ENCODE data around the gene KIF6. TPM values are rescaled to one million over a fixed set of nuclear protein-coding genes. Genes with fewer than 3 reads are reported as not detected.

KIF6 gene
- total RNA-seq, 2 donors from 2014 or later = 0.46 TPM; not detected in 1

- DNase-seq (no peak), ATAC-seq (replicated peaks in 1 of 2) (no peak)
- Mint-ChIP-seq H3K4me3 (no peak overlapping the region), H3K27me3 (ENCODE audit: low read depth) (peaks cover 22% of the 10 kb centered on the region), H3K9me3 (peaks cover 0 to 3% of the 10 kb centered on the region in 2 donors), H3K4me1 (ENCODE audit: low read depth) (peaks cover 6% of the 10 kb centered on the region), H3K27ac (no peak overlapping the region), H3K36me3 (ENCODE audit: insufficient read depth in 2 of 2) (no peaks in the 10 kb centered on the region)
Observed at GRCh38 chr6:39476151-39476550, 249.1 kb downstream of the KIF6 start.

GRCh38 chr6:39471954-39472659 lies 253.1 kb downstream of the KIF6 start:
- ATAC-seq (replicated peaks in 1 of 2) = no peak
- H3K4me3 Mint-ChIP-seq = peak overlapping the region in 1 of 2 donors; percentile 13
- H3K4me1 Mint-ChIP-seq (ENCODE audit: low read depth) = peaks cover 6% of the 10 kb centered on the region
- no peaks in the 10 kb centered on the region for H3K27me3 Mint-ChIP-seq (ENCODE audit: low read depth)
- H3K36me3 Mint-ChIP-seq (ENCODE audit: insufficient read depth in 2 of 2) = no peaks in the 10 kb centered on the region
- peaks cover 2% of the 10 kb centered on the region in 2 donors for H3K9me3 Mint-ChIP-seq
- H3K27ac Mint-ChIP-seq = no peak overlapping the region
- DNase-seq = no peak

GRCh38 chr6:39470506-39470905 lies 254.7 kb downstream of the KIF6 start:
- no peak overlapping the region for H3K4me3 Mint-ChIP-seq
- no peaks in the 10 kb centered on the region for H3K36me3 Mint-ChIP-seq (ENCODE audit: insufficient read depth in 2 of 2)
- no peak for DNase-seq
- no peak overlapping the region for H3K27ac Mint-ChIP-seq
- H3K9me3 Mint-ChIP-seq = peaks cover 2 to 9% of the 10 kb centered on the region in 2 donors
- H3K4me1 Mint-ChIP-seq (ENCODE audit: low read depth) = peaks cover 6% of the 10 kb centered on the region
- no peaks in the 10 kb centered on the region for H3K27me3 Mint-ChIP-seq (ENCODE audit: low read depth)
- no peak for ATAC-seq (replicated peaks in 1 of 2)

- no peaks in the 10 kb centered on the region for H3K27me3 Mint-ChIP-seq (ENCODE audit: low read depth)
- H3K4me3 Mint-ChIP-seq = no peak overlapping the region
- DNase-seq = no peak
- no peak for ATAC-seq (replicated peaks in 1 of 2)
- H3K36me3 Mint-ChIP-seq (ENCODE audit: insufficient read depth in 2 of 2) = no peaks in the 10 kb centered on the region
- H3K4me1 Mint-ChIP-seq (ENCODE audit: low read depth) = peaks cover 6% of the 10 kb centered on the region
- H3K27ac Mint-ChIP-seq = no peak overlapping the region
- peaks cover 2 to 9% of the 10 kb centered on the region in 2 donors for H3K9me3 Mint-ChIP-seq
Observed at GRCh38 chr6:39468385-39468784, 256.8 kb downstream of the KIF6 start.

- Mint-ChIP-seq H3K27me3 (ENCODE audit: low read depth) (peaks cover 5% of the 10 kb centered on the region), H3K27ac (no peak overlapping the region), H3K4me3 (no peak overlapping the region), H3K4me1 (ENCODE audit: low read depth) (no peaks in the 10 kb centered on the region), H3K36me3 (ENCODE audit: insufficient read depth in 2 of 2) (no peaks in the 10 kb centered on the region), H3K9me3 (peaks cover 2 to 9% of the 10 kb centered on the region in 2 donors)
- no peak for ATAC-seq (replicated peaks in 1 of 2)
- DNase-seq = no peak
Observed at GRCh38 chr6:39466631-39467030, 258.6 kb downstream of the KIF6 start.

- Mint-ChIP-seq H3K27me3 (ENCODE audit: low read depth) (peaks cover 5% of the 10 kb centered on the region), H3K4me1 (ENCODE audit: low read depth) (no peaks in the 10 kb centered on the region), H3K36me3 (ENCODE audit: insufficient read depth in 2 of 2) (no peaks in the 10 kb centered on the region), H3K4me3 (no peak overlapping the region), H3K9me3 (peaks cover 2 to 9% of the 10 kb centered on the region in 2 donors), H3K27ac (no peak overlapping the region)
- no peak for DNase-seq
- no peak for ATAC-seq (replicated peaks in 1 of 2)
Observed at GRCh38 chr6:39465539-39465938, 259.7 kb downstream of the KIF6 start.

GRCh38 chr6:39464067-39464466 lies 261.1 kb downstream of the KIF6 start:
- peaks cover 2 to 9% of the 10 kb centered on the region in 2 donors for H3K9me3 Mint-ChIP-seq
- H3K4me3 Mint-ChIP-seq = no peak overlapping the region
- no peaks in the 10 kb centered on the region for H3K4me1 Mint-ChIP-seq (ENCODE audit: low read depth)
- peaks cover 5% of the 10 kb centered on the region for H3K27me3 Mint-ChIP-seq (ENCODE audit: low read depth)
- no peak overlapping the region for H3K27ac Mint-ChIP-seq
- H3K36me3 Mint-ChIP-seq (ENCODE audit: insufficient read depth in 2 of 2) = no peaks in the 10 kb centered on the region
- DNase-seq (no peak), ATAC-seq (replicated peaks in 1 of 2) (no peak)

- no peak overlapping the region for H3K4me3 Mint-ChIP-seq
- DNase-seq (no peak), ATAC-seq (replicated peaks in 1 of 2) (no peak)
- peaks cover 6% of the 10 kb centered on the region for H3K4me1 Mint-ChIP-seq (ENCODE audit: low read depth)
- H3K36me3 Mint-ChIP-seq (ENCODE audit: insufficient read depth in 2 of 2) = peaks cover 3 to 6% of the 10 kb centered on the region in 2 donors
- H3K27me3 Mint-ChIP-seq (ENCODE audit: low read depth) = peaks cover 34% of the 10 kb centered on the region
- peaks cover 4 to 5% of the 10 kb centered on the region in 2 donors for H3K9me3 Mint-ChIP-seq
- peak overlapping the region; percentile 29 for H3K27ac Mint-ChIP-seq
Observed at GRCh38 chr6:39453956-39454524, 271.2 kb downstream of the KIF6 start.

GRCh38 chr6:39453241-39453640 lies 272.0 kb downstream of the KIF6 start:
- Mint-ChIP-seq H3K4me3 (no peak overlapping the region), H3K27me3 (ENCODE audit: low read depth) (peaks cover 41% of the 10 kb centered on the region), H3K9me3 (peaks cover 4 to 5% of the 10 kb centered on the region in 2 donors), H3K27ac (no peak overlapping the region), H3K36me3 (ENCODE audit: insufficient read depth in 2 of 2) (peaks cover 3 to 5% of the 10 kb centered on the region in 2 donors), H3K4me1 (ENCODE audit: low read depth) (peaks cover 6% of the 10 kb centered on the region)
- ATAC-seq (replicated peaks in 1 of 2) (no peak), DNase-seq (no peak)

- Mint-ChIP-seq H3K27ac (no peak overlapping the region), H3K4me3 (no peak overlapping the region), H3K4me1 (ENCODE audit: low read depth) (peaks cover 6% of the 10 kb centered on the region), H3K9me3 (peaks cover 4 to 5% of the 10 kb centered on the region in 2 donors), H3K27me3 (ENCODE audit: low read depth) (peaks cover 41% of the 10 kb centered on the region), H3K36me3 (ENCODE audit: insufficient read depth in 2 of 2) (peaks cover 3 to 5% of the 10 kb centered on the region in 2 donors)
- DNase-seq (peak in 1 of 2 donors; percentile 3), ATAC-seq (replicated peaks in 1 of 2) (peak in 1 of 2 donors; percentile 19)
Observed at GRCh38 chr6:39452306-39453145, 272.7 kb downstream of the KIF6 start.

- DNase-seq = no peak
- ATAC-seq (replicated peaks in 1 of 2) = no peak
- peaks cover 3 to 5% of the 10 kb centered on the region in 2 donors for H3K36me3 Mint-ChIP-seq (ENCODE audit: insufficient read depth in 2 of 2)
- peaks cover 9% of the 10 kb centered on the region for H3K4me1 Mint-ChIP-seq (ENCODE audit: low read depth)
- H3K27me3 Mint-ChIP-seq (ENCODE audit: low read depth) = peaks cover 41% of the 10 kb centered on the region
- no peak overlapping the region for H3K27ac Mint-ChIP-seq
- H3K9me3 Mint-ChIP-seq = peaks cover 4 to 5% of the 10 kb centered on the region in 2 donors
- H3K4me3 Mint-ChIP-seq = no peak overlapping the region
Observed at GRCh38 chr6:39451831-39452230, 273.4 kb downstream of the KIF6 start.

- H3K27ac Mint-ChIP-seq = no peak overlapping the region
- peaks cover under 1 to 1% of the 10 kb centered on the region in 2 donors for H3K36me3 Mint-ChIP-seq (ENCODE audit: insufficient read depth in 2 of 2)
- DNase-seq = no peak
- ATAC-seq (replicated peaks in 1 of 2) = no peak
- H3K4me3 Mint-ChIP-seq = no peak overlapping the region
- peaks cover 17% of the 10 kb centered on the region for H3K4me1 Mint-ChIP-seq (ENCODE audit: low read depth)
- peaks cover 43% of the 10 kb centered on the region for H3K27me3 Mint-ChIP-seq (ENCODE audit: low read depth)
- H3K9me3 Mint-ChIP-seq = peaks cover 1% of the 10 kb centered on the region in 2 donors
Observed at GRCh38 chr6:39449022-39449421, 276.2 kb downstream of the KIF6 start.

GRCh38 chr6:39446909-39447308 lies 278.3 kb downstream of the KIF6 start:
- H3K36me3 Mint-ChIP-seq (ENCODE audit: insufficient read depth in 2 of 2) = no peaks in the 10 kb centered on the region
- no peak overlapping the region for H3K4me3 Mint-ChIP-seq
- H3K9me3 Mint-ChIP-seq = no peaks in the 10 kb centered on the region
- peaks cover 25% of the 10 kb centered on the region for H3K27me3 Mint-ChIP-seq (ENCODE audit: low read depth)
- no peak overlapping the region for H3K27ac Mint-ChIP-seq
- DNase-seq = no peak
- peaks cover 11% of the 10 kb centered on the region for H3K4me1 Mint-ChIP-seq (ENCODE audit: low read depth)
- ATAC-seq (replicated peaks in 1 of 2) = peak in 1 of 2 donors; percentile 26
